Endothelial cell (in vitro differentiated cells): ENCODE measurements around the gene KMO. TPM values are rescaled to one million over a fixed set of nuclear protein-coding genes. Genes with fewer than 3 reads are reported as not detected.

Experiments used
- DNase-seq: peaks from one replicate; pipeline ENCODE4 v3.0.0; 2021; ENCODE audit warnings: low spot score
- H3K27ac Mint-ChIP-seq: one replicate; pipeline ENCODE4 v1.8.0; 2021; ENCODE audit warnings: mixed read lengths, inconsistent platforms; ENCODE audit not compliant: unreplicated experiment
- H3K27me3 Mint-ChIP-seq: one replicate; pipeline ENCODE4 v1.8.0; 2021; ENCODE audit warnings: mild to moderate bottlenecking, moderate library complexity, mixed read lengths, inconsistent platforms; ENCODE audit not compliant: unreplicated experiment
- H3K36me3 Mint-ChIP-seq: one replicate; pipeline ENCODE4 v1.8.0; 2021; ENCODE audit warnings: mild to moderate bottlenecking, low read depth, mixed read lengths, inconsistent platforms; ENCODE audit not compliant: unreplicated experiment
- H3K4me1 Mint-ChIP-seq: one replicate; pipeline ENCODE4 v1.8.0; 2021; ENCODE audit warnings: mild to moderate bottlenecking, mixed read lengths, inconsistent platforms; ENCODE audit not compliant: unreplicated experiment
- H3K4me3 Mint-ChIP-seq: one replicate; pipeline ENCODE4 v1.8.0; 2021; ENCODE audit warnings: mild to moderate bottlenecking, mixed read lengths, inconsistent platforms; ENCODE audit not compliant: unreplicated experiment
- H3K9me3 Mint-ChIP-seq: one replicate; pipeline ENCODE4 v1.8.0; 2021; ENCODE audit warnings: mixed read lengths, inconsistent platforms; ENCODE audit not compliant: unreplicated experiment
- CTCF ChIP-seq: fragments of 200-600 bp; sonication (generic); IDR thresholded peaks from one replicate; pipeline ENCODE4 v1.5.0; 2021; ENCODE audit warnings: antibody characterized with exemption; ENCODE audit not compliant: unreplicated experiment
- total RNA-seq: library from RNA; stranded (reverse); fragmentation: NEBNext Ultra II Directional; extraction: Animal tissue kit (Norgen Biotek cat#: 25700); gene quantifications from one replicate; pipeline ENCODE4 v1.2.1, GENCODE V29; 2021; ENCODE audit not compliant: unreplicated experiment

KMO gene
- total RNA-seq, 1 donor from 2014 or later: not detected

GRCh38 chr1:241638099-241638682, 106.0 kb downstream of the KMO start:
- Mint-ChIP-seq H3K27me3 (peaks cover 2% of the 10 kb centered on the region), H3K4me1 (peaks cover 26% of the 10 kb centered on the region), H3K4me3 (peak overlapping the region; percentile 83), H3K9me3 (no peaks in the 10 kb centered on the region), H3K36me3 (peaks cover 7% of the 10 kb centered on the region), H3K27ac (no peak overlapping the region)
- no peak for TF ChIP-seq CTCF
- DNase-seq: no peak

DNA sequence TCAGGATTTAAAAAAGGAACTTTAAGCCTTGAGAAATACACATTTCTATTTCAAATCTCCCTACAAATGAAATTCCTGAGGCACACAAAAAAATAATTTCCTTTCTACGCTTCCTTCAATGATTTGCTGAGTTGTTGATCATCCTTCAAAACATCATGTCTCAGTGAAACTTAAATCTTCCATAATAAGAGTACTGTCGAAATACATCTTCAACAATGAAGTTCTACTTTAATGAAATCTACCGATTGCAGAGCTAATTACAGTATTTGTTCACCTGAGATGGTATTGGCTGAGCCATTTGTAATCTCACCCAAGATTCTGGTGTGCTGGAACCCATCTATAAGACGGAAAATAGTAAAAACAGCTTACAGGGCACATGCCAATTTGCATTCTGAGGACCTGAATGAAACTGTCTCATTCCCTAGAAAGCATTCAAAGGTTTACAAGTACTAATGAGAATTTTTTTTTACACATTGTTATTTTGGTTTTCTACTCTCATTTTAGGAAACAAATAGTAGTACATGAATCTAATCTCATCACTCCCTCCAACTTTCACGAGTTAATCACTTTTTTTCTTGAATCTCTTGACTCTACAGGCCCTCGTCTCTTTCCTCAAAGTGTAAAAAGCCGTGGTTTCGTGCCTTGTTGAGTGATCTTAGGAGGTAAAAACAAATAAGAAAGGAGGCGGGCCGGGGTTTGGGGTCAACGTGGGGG, 106.9 kb downstream of the KMO start:
- peaks cover 2% of the 10 kb centered on the region for H3K27me3 Mint-ChIP-seq
- H3K4me1 Mint-ChIP-seq: peaks cover 26% of the 10 kb centered on the region
- H3K27ac Mint-ChIP-seq: no peak overlapping the region
- peak overlapping the region; percentile 91 for H3K4me3 Mint-ChIP-seq
- peaks cover 7% of the 10 kb centered on the region for H3K36me3 Mint-ChIP-seq
- no peaks in the 10 kb centered on the region for H3K9me3 Mint-ChIP-seq
- DNase-seq: no peak
- TF ChIP-seq CTCF: no peak

GRCh38 chr1:241639623-241640148, 107.5 kb downstream of the KMO start:
- peak overlapping the region; percentile 91 for H3K4me3 Mint-ChIP-seq
- H3K27ac Mint-ChIP-seq: no peak overlapping the region
- DNase-seq: peak; percentile 33
- TF ChIP-seq CTCF: no peak
- H3K27me3 Mint-ChIP-seq: peaks cover 2% of the 10 kb centered on the region
- H3K36me3 Mint-ChIP-seq: peaks cover 7% of the 10 kb centered on the region
- H3K4me1 Mint-ChIP-seq: peaks cover 26% of the 10 kb centered on the region
- H3K9me3 Mint-ChIP-seq: no peaks in the 10 kb centered on the region

DNA sequence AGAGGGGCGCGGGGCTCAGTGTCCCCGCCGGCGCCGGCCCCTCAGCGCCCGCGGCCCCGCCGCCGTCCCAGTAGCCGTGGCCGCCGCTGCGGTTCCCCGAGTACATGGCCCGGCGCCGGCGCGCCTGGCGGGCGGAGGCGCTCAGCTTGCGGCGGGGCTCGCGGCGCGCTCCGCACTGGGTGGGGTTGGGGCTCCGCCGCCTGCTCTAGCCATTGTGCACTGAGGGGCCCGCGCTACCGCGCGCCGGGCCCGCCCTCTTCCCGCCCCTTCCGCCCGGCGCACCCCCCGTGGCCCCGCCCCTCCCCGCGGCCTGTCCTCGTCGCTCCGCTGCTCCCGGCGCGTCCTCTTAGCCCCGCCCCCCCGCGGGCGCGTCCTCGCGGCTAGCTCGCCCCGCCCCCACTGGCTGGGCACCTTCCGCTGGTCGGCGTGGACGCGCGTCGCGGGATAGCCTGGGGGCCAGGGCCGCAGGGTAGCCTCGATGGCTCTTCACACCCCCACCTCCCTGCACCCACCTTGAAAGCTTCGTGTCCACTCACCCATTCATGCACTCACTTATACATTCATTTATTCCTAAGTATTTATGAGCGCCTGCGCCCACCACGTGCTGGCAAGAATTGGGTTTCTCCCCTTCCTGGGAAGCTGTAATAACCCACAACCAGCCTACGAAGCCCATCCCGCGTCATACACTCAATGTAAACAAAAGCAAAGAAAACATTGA, 108.1 kb downstream of the KMO start, which contains the start of the genes CHML and OPN3:
Gene CHML (minus strand): TSS at position 221 of the 718 bp plus-strand sequence. CDS start 4,603 bp downstream, outside the sequence.
Gene OPN3 (minus strand): TSS at position 221 of the 718 bp plus-strand sequence. CDS start 115 bp downstream, at position 106.
- peak; percentile 96 for DNase-seq
- no peaks in the 10 kb centered on the region for H3K9me3 Mint-ChIP-seq
- H3K4me1 Mint-ChIP-seq: peaks cover 24% of the 10 kb centered on the region
- peaks cover 3% of the 10 kb centered on the region for H3K36me3 Mint-ChIP-seq
- peaks cover 2% of the 10 kb centered on the region for H3K27me3 Mint-ChIP-seq
- TF ChIP-seq CTCF: no peak
- H3K4me3 Mint-ChIP-seq: peak within 1 kb of the TSS; percentile 91
- H3K27ac Mint-ChIP-seq: peak within 1 kb of the TSS; percentile 74
